Ovary (tissue), 3 donors: ENCODE results near the gene CPVL.

Experiments used
- POLR2A ChIP-seq: fragments of 450-650 bp; IDR thresholded peaks from one replicate; pipeline ENCODE4 v1.6.1; 2017; ENCODE audit warnings: antibody characterized with exemption, mild to moderate bottlenecking, moderate library complexity
- TF ChIP-seq, protein P1 (sequence below), 3 donors: fragments of 450-650 bp in 2 of 3; fragments of 200-600 bp in 1 of 3; IDR thresholded peaks; one replicate each; pipeline versions ENCODE4 v1.5.1 to v1.8.0; 2016 to 2022; ENCODE audit warnings: antibody characterized with exemption in 3 of 3, mild to moderate bottlenecking in 1 of 3
- donor health status: DM: no; HTN: no; CAD: no.

DNA sequence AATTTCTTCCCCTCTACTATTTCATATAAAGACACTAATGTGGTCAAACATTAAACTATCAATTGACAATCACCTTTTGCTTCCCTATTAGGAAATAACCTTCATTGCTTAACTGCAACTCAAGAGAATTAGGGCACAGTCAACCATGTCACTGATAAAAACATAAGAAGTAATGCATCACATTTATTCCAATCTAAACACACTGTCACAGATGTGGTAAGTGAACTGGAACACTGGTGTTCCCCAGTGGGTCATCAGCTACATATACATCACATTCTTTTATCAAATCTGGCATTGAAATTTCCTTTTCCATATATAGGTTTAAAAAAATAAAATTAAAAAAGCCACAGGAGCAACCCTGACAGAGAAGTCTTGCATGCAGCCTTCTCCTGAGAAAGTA, 191.9 kb downstream of the CPVL start:
- TF ChIP-seq, protein P1, sequence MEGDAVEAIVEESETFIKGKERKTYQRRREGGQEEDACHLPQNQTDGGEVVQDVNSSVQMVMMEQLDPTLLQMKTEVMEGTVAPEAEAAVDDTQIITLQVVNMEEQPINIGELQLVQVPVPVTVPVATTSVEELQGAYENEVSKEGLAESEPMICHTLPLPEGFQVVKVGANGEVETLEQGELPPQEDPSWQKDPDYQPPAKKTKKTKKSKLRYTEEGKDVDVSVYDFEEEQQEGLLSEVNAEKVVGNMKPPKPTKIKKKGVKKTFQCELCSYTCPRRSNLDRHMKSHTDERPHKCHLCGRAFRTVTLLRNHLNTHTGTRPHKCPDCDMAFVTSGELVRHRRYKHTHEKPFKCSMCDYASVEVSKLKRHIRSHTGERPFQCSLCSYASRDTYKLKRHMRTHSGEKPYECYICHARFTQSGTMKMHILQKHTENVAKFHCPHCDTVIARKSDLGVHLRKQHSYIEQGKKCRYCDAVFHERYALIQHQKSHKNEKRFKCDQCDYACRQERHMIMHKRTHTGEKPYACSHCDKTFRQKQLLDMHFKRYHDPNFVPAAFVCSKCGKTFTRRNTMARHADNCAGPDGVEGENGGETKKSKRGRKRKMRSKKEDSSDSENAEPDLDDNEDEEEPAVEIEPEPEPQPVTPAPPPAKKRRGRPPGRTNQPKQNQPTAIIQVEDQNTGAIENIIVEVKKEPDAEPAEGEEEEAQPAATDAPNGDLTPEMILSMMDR (IDR thresholded peaks at IDR 0.05): no peak
- no peak for TF ChIP-seq POLR2A
